Stimulated activated naive B cell treated with anti-CD40 and anti-IgM and Interleukin-4, amounts not matched to agents 10 μg/mL and 1 μg/mL and 100 μg/mL, for 72 hours (primary cell): ENCODE results near the gene FRG1.
A peak's percentile ranks its signal among the peaks of the same experiment; 100 is the strongest.
"Not testable (repeated sequence)": the region's sequence is repeated elsewhere in the genome, so short reads cannot be mapped to it uniquely, and the experiment has no call there.

Source experiments
- ATAC-seq, 2 donors: fragments of 150-1000 bp; cut with Tn5 transposase; replicated peaks; 2 replicates each; pipeline ENCODE4 v1.10.0; 2021; ENCODE audit warnings: moderate library complexity in 1 of 2
- DNase-seq: peaks from one replicate; pipeline ENCODE4 v3.0.0; 2021
- H3K27ac Mint-ChIP-seq: one replicate; pipeline ENCODE4 v1.8.0; 2022; ENCODE audit warnings: mild to moderate bottlenecking, mixed read lengths
- H3K27me3 Mint-ChIP-seq, 2 donors: one replicate each; pipeline ENCODE4 v1.8.0; 2022; ENCODE audit warnings: mixed read lengths in 2 of 2
- H3K36me3 Mint-ChIP-seq, 2 donors: one replicate each; pipeline ENCODE4 v1.8.0; 2022; ENCODE audit warnings: mixed read lengths in 2 of 2, mild to moderate bottlenecking in 1 of 2
- H3K4me1 Mint-ChIP-seq, 2 donors: one replicate each; pipeline ENCODE4 v1.8.0; 2022; ENCODE audit warnings: mixed read lengths in 2 of 2, mild to moderate bottlenecking in 1 of 2
- H3K4me3 Mint-ChIP-seq, 2 donors: one replicate each; pipeline ENCODE4 v1.8.0; 2022; ENCODE audit warnings: mild to moderate bottlenecking in 2 of 2, mixed read lengths in 2 of 2, moderate library complexity in 1 of 2
- H3K9me3 Mint-ChIP-seq, 2 donors: one replicate each; pipeline ENCODE4 v1.8.0; 2022; ENCODE audit warnings: mixed read lengths in 2 of 2, mild to moderate bottlenecking in 1 of 2

Gene FRG1

GRCh38 chr4:189969291-189969690 is 28.6 kb downstream of the FRG1 start:
- Mint-ChIP-seq H3K36me3 (peaks cover 9 to 14% of the 10 kb centered on the region in 2 donors), H3K9me3 (peaks cover 15 to 17% of the 10 kb centered on the region in 2 donors)
- DNase-seq, H3K4me3 Mint-ChIP-seq, ATAC-seq, H3K4me1 Mint-ChIP-seq, H3K27ac Mint-ChIP-seq, H3K27me3 Mint-ChIP-seq: not testable (repeated sequence)

GRCh38 chr4:189973646-189974045 is 33.0 kb downstream of the FRG1 start:
- DNase-seq (no peak), ATAC-seq (no peak)
- Mint-ChIP-seq H3K27me3 (peaks cover 7 to 8% of the 10 kb centered on the region in 2 donors), H3K4me1 (peaks cover 3 to 4% of the 10 kb centered on the region in 2 donors), H3K36me3 (no peaks in the 10 kb centered on the region), H3K4me3 (no peak overlapping the region), H3K9me3 (peaks cover 0 to 5% of the 10 kb centered on the region in 2 donors), H3K27ac (no peak overlapping the region)

GRCh38 chr4:189974056-189974455 is 33.4 kb downstream of the FRG1 start:
- Mint-ChIP-seq H3K9me3 (peaks cover 0 to 4% of the 10 kb centered on the region in 2 donors), H3K36me3 (no peaks in the 10 kb centered on the region), H3K27ac (no peak overlapping the region), H3K4me1 (peaks cover 3 to 4% of the 10 kb centered on the region in 2 donors), H3K27me3 (peaks cover 7 to 8% of the 10 kb centered on the region in 2 donors), H3K4me3 (no peak overlapping the region)
- DNase-seq (no peak), ATAC-seq (no peak)

GRCh38 chr4:189979196-189980047 is 38.8 kb downstream of the FRG1 start:
- ATAC-seq, result no peak
- H3K4me3 Mint-ChIP-seq, result no peak overlapping the region
- peaks cover 0 to 7% of the 10 kb centered on the region in 2 donors for H3K27me3 Mint-ChIP-seq

GRCh38 chr4:189980292-189980691 is 39.6 kb downstream of the FRG1 start:
- H3K36me3 Mint-ChIP-seq, H3K4me3 Mint-ChIP-seq, ATAC-seq, DNase-seq, H3K27me3 Mint-ChIP-seq, H3K4me1 Mint-ChIP-seq, H3K9me3 Mint-ChIP-seq: not testable (repeated sequence)
- peak overlapping the region; percentile 73 for H3K27ac Mint-ChIP-seq

More at GRCh38 chr4:189979196-189980047, 38.8 kb downstream of the FRG1 start:
- Mint-ChIP-seq H3K4me1 (no peaks in the 10 kb centered on the region), H3K9me3 (peaks cover 0 to 2% of the 10 kb centered on the region in 2 donors), H3K36me3 (no peaks in the 10 kb centered on the region), H3K27ac (peak overlapping the region; percentile 43)
- no peak for DNase-seq

GRCh38 chr4:189981970-189982369 is 41.3 kb downstream of the FRG1 start:
- H3K36me3 Mint-ChIP-seq, result no peaks in the 10 kb centered on the region
- H3K27ac Mint-ChIP-seq, result no peak overlapping the region
- H3K4me1 Mint-ChIP-seq, result no peaks in the 10 kb centered on the region
- ATAC-seq (no peak), DNase-seq (no peak)
- no peaks in the 10 kb centered on the region for H3K9me3 Mint-ChIP-seq
- H3K4me3 Mint-ChIP-seq, result no peak overlapping the region
- peaks cover 0 to 7% of the 10 kb centered on the region in 2 donors for H3K27me3 Mint-ChIP-seq

- not testable (repeated sequence) for H3K27ac Mint-ChIP-seq, H3K9me3 Mint-ChIP-seq, H3K4me1 Mint-ChIP-seq, H3K36me3 Mint-ChIP-seq, DNase-seq, H3K4me3 Mint-ChIP-seq, H3K27me3 Mint-ChIP-seq, ATAC-seq
These were observed 43.3 kb downstream of the FRG1 start for GRCh38 chr4:189983916-189984526.

GRCh38 chr4:189984661-189985060 is 44.0 kb downstream of the FRG1 start:
- H3K4me3 Mint-ChIP-seq, H3K27ac Mint-ChIP-seq, H3K4me1 Mint-ChIP-seq, H3K36me3 Mint-ChIP-seq, H3K9me3 Mint-ChIP-seq, DNase-seq, H3K27me3 Mint-ChIP-seq, ATAC-seq: not testable (repeated sequence)

GRCh38 chr4:189985651-189986243 is 45.1 kb downstream of the FRG1 start:
- ATAC-seq, H3K27ac Mint-ChIP-seq, H3K9me3 Mint-ChIP-seq, H3K4me1 Mint-ChIP-seq, H3K4me3 Mint-ChIP-seq, H3K27me3 Mint-ChIP-seq, DNase-seq, H3K36me3 Mint-ChIP-seq: not testable (repeated sequence)

- no peaks in the 10 kb centered on the region for H3K4me1 Mint-ChIP-seq
- H3K9me3 Mint-ChIP-seq, result no peaks in the 10 kb centered on the region
- ATAC-seq (no peak), DNase-seq (no peak)
- H3K27me3 Mint-ChIP-seq, result peaks cover 5 to 19% of the 10 kb centered on the region in 2 donors
- H3K36me3 Mint-ChIP-seq, result no peaks in the 10 kb centered on the region
- no peak overlapping the region for H3K4me3 Mint-ChIP-seq
- no peak overlapping the region for H3K27ac Mint-ChIP-seq
These were observed 48.3 kb downstream of the FRG1 start for GRCh38 chr4:189988877-189989431.

- DNase-seq, H3K36me3 Mint-ChIP-seq, H3K4me1 Mint-ChIP-seq, H3K9me3 Mint-ChIP-seq, H3K4me3 Mint-ChIP-seq, H3K27ac Mint-ChIP-seq, ATAC-seq: not testable (repeated sequence)
- peaks cover 5 to 22% of the 10 kb centered on the region in 2 donors for H3K27me3 Mint-ChIP-seq
These were observed 49.3 kb downstream of the FRG1 start for GRCh38 chr4:189989941-189990340.
